Gastrocnemius medialis (tissue), 4 donors: ENCODE data around the gene RNF212B. TPM values are rescaled to one million over a fixed set of nuclear protein-coding genes. Genes with fewer than 3 reads are reported as not detected.
"Not testable (repeated sequence)": the region's sequence is repeated elsewhere in the genome, so short reads cannot be mapped to it uniquely, and the experiment has no call there.

Experiments
- ATAC-seq, 2 donors: fragments of 150-250 bp; one replicate each; pipeline ENCODE4 v1.9.1; 2016
- DNase-seq, 2 donors: peaks; one replicate each; pipeline ENCODE4 v3.0.0-alpha.2; 2019
- H3K27ac ChIP-seq, 4 donors: fragments of 200-600 bp; sonication (generic); 1 replicate in 1 of 4; 2 replicates in 3 of 4; pipeline ENCODE4 v1.5.1; 2016 to 2018; ENCODE audit warnings: mild to moderate bottlenecking in 2 of 4, moderate library complexity in 1 of 4
- H3K27me3 ChIP-seq, 3 donors: fragments of 200-600 bp; sonication (generic) in 2 of 3; 1 replicate in 1 of 3; 2 replicates in 2 of 3; pipeline versions ENCODE4 v1.5.1 to v1.6.0; 2016 to 2019; ENCODE audit warnings: mild to moderate bottlenecking in 1 of 3, moderate library complexity in 1 of 3
- H3K36me3 ChIP-seq, 2 donors: fragments of 200-600 bp; sonication (generic) in 1 of 2; one replicate each; pipeline ENCODE4 v1.5.1; 2017 to 2018
- H3K4me1 ChIP-seq, 2 donors: fragments of 200-600 bp; sonication (generic) in 1 of 2; one replicate each; pipeline ENCODE4 v1.5.1; 2016 to 2017; ENCODE audit warnings: mild to moderate bottlenecking in 2 of 2
- H3K4me3 ChIP-seq, 4 donors: fragments of 200-600 bp; sonication (generic) in 3 of 4; 1 replicate in 1 of 4; 2 replicates in 3 of 4; pipeline ENCODE4 v1.5.1; 2016 to 2019; ENCODE audit warnings: mild to moderate bottlenecking in 2 of 4
- H3K9me3 ChIP-seq, 3 donors: fragments of 200-600 bp; sonication (generic) in 2 of 3; 1 replicate in 1 of 3; 2 replicates in 2 of 3; pipeline ENCODE4 v1.5.1; 2016 to 2019
- CTCF ChIP-seq, 5 experiments: fragments of 450-650 bp in 3 of 5; fragments of 200-600 bp in 2 of 5; sonication (generic) in 2 of 5; IDR thresholded peaks in 4 of 5; conservative IDR thresholded peaks in 1 of 5; 1 replicate in 4 of 5; 2 replicates in 1 of 5; pipeline ENCODE4 v1.5.1; 2016 to 2019; ENCODE audit warnings: antibody characterized with exemption in 5 of 5, mild to moderate bottlenecking in 3 of 5, moderate library complexity in 3 of 5
- POLR2A ChIP-seq, 2 donors: fragments of 450-650 bp; IDR thresholded peaks; one replicate each; pipeline ENCODE4 v1.6.1; 2017; ENCODE audit warnings: antibody characterized with exemption in 2 of 2, mild to moderate bottlenecking in 2 of 2, moderate library complexity in 2 of 2
- in situ Hi-C, 4 donors: fragments of 200-750 bp; cut with MboI; loops; one replicate each; pipeline versions ENCODE4 v1.15.0 to v1.8.0; 2017; ENCODE audit warnings: low sequenced_read_pairs in 4 of 4
- intact Hi-C: fragments of 100-400 bp; cut with DNase I; formaldehyde crosslinking; loops from one replicate; pipeline ENCODE4 v1.15.1; 2023; ENCODE audit warnings: low total_unique reads
- total RNA-seq, 4 donors: library from RNA; depleted of rRNA; stranded (reverse); fragments of >200 nt; gene quantifications; one replicate each; pipeline versions ENCODE4 v1.1.0 to v1.2.3, GENCODE V29; 2016

Gene RNF212B
- total RNA-seq, 4 donors from 2014 or later = not detected

GRCh38 chr14:23252006-23252405 lies 14.3 kb downstream of the RNF212B start:
- in situ Hi-C loops = no loop called here
- intact Hi-C loops = no loop called here
- Histone ChIP-seq H3K27ac (no peak overlapping the region), H3K9me3 (no peaks in the 10 kb centered on the region), H3K4me3 (no peak overlapping the region), H3K27me3 (no peaks in the 10 kb centered on the region), H3K4me1 (no peaks in the 10 kb centered on the region), H3K36me3 (no peaks in the 10 kb centered on the region)
- ATAC-seq (no peak), DNase-seq (no peak)
- TF ChIP-seq POLR2A (IDR thresholded peaks at IDR 0.05) = no peak
- no peak for TF ChIP-seq CTCF (IDR thresholded peaks at IDR 0.05 in 4 of 5, conservative IDR thresholded peaks at IDR 0.05 in 1 of 5)

GRCh38 chr14:23252420-23253333 lies 14.9 kb downstream of the RNF212B start:
- in situ Hi-C loops = no loop called here
- no peak for DNase-seq
- TF ChIP-seq POLR2A (IDR thresholded peaks at IDR 0.05) (no peak), CTCF (IDR thresholded peaks at IDR 0.05 in 4 of 5, conservative IDR thresholded peaks at IDR 0.05 in 1 of 5) (no peak)

GRCh38 chr14:23258256-23258655 lies 20.5 kb downstream of the RNF212B start:
- H3K27me3 ChIP-seq = peaks cover 3 to 5% (median 5%) of the 10 kb centered on the region in 3 donors
- intact Hi-C loops (no loop called here), in situ Hi-C loops (no loop called here)
- no peaks in the 10 kb centered on the region for H3K36me3 ChIP-seq
- no peak overlapping the region for H3K4me3 ChIP-seq
- no peak for DNase-seq
- no peaks in the 10 kb centered on the region for H3K4me1 ChIP-seq
- H3K27ac ChIP-seq = no peak overlapping the region
- no peak for ATAC-seq
- TF ChIP-seq POLR2A (IDR thresholded peaks at IDR 0.05) (no peak), CTCF (IDR thresholded peaks at IDR 0.05 in 4 of 5, conservative IDR thresholded peaks at IDR 0.05 in 1 of 5) (no peak)
- no peaks in the 10 kb centered on the region for H3K9me3 ChIP-seq

More at GRCh38 chr14:23252420-23253333, 14.9 kb downstream of the RNF212B start:
- Histone ChIP-seq H3K4me3 (no peak overlapping the region), H3K27me3 (no peaks in the 10 kb centered on the region), H3K9me3 (no peaks in the 10 kb centered on the region), H3K4me1 (no peaks in the 10 kb centered on the region), H3K36me3 (no peaks in the 10 kb centered on the region), H3K27ac (no peak overlapping the region)
- intact Hi-C loops = no loop called here
- no peak for ATAC-seq

GRCh38 chr14:23259426-23259825 lies 21.7 kb downstream of the RNF212B start:
- intact Hi-C loops = no loop called here
- in situ Hi-C loops = no loop called here
- Histone ChIP-seq H3K36me3 (no peaks in the 10 kb centered on the region), H3K4me3 (no peak overlapping the region), H3K27ac (no peak overlapping the region), H3K4me1 (no peaks in the 10 kb centered on the region), H3K27me3 (peaks cover 3 to 5% (median 5%) of the 10 kb centered on the region in 3 donors), H3K9me3 (no peaks in the 10 kb centered on the region)
- TF ChIP-seq CTCF (IDR thresholded peaks at IDR 0.05 in 4 of 5, conservative IDR thresholded peaks at IDR 0.05 in 1 of 5) (no peak), POLR2A (IDR thresholded peaks at IDR 0.05) (no peak)
- ATAC-seq = no peak
- DNase-seq = no peak

GRCh38 chr14:23260849-23261248 lies 23.1 kb downstream of the RNF212B start:
- intact Hi-C loops, H3K4me1 ChIP-seq, H3K27me3 ChIP-seq, H3K4me3 ChIP-seq, DNase-seq, H3K9me3 ChIP-seq, H3K27ac ChIP-seq, H3K36me3 ChIP-seq, ATAC-seq: not testable (repeated sequence)
- in situ Hi-C loops = loop anchor here in 2 of 4 donors (10.0 kb wide), 2 partner anchors 114 to 124 kb away; partner anchors contain the start of genes CMTM5 (in 1 of the 2) and IL25 (in 1 of the 2)
